ENCODE data around the gene COPG2.
"Not testable (repeated sequence)": the region's sequence is repeated elsewhere in the genome, so short reads cannot be mapped to it uniquely, and the experiment has no call there.

COPG2 gene

GRCh38 chr7:130524628-130525027 lies 143.9 kb downstream of the COPG2 start:
- TF ChIP-seq CTCF (IDR thresholded peaks at IDR 0.05; ENCODE audit: low read depth, low read length): no peak
- no peak overlapping the region for H3K4me3 ChIP-seq (ENCODE audit: low read depth, low read length)

- not testable (repeated sequence) for H3K4me3 ChIP-seq (ENCODE audit: low read depth, low read length)
Observed at GRCh38 chr7:130523519-130524125, 144.9 kb downstream of the COPG2 start.

GRCh38 chr7:130521258-130521951 lies 147.1 kb downstream of the COPG2 start:
- TF ChIP-seq CTCF (IDR thresholded peaks at IDR 0.05; ENCODE audit: low read depth, low read length): no peak

GRCh38 chr7:130515315-130516040 lies 153.1 kb downstream of the COPG2 start:
- TF ChIP-seq CTCF (IDR thresholded peaks at IDR 0.05; ENCODE audit: low read depth, low read length): no peak
- no peak overlapping the region for H3K4me3 ChIP-seq (ENCODE audit: low read depth, low read length)

More at GRCh38 chr7:130521258-130521951, 147.1 kb downstream of the COPG2 start:
- H3K4me3 ChIP-seq (ENCODE audit: low read depth, low read length): no peak overlapping the region

GRCh38 chr7:130513447-130513846 lies 155.1 kb downstream of the COPG2 start:
- no peak overlapping the region for H3K4me3 ChIP-seq (ENCODE audit: low read depth, low read length)
- no peak for TF ChIP-seq CTCF (IDR thresholded peaks at IDR 0.05; ENCODE audit: low read depth, low read length)

- H3K4me3 ChIP-seq (ENCODE audit: low read depth, low read length): not testable (repeated sequence)
Observed at GRCh38 chr7:130512038-130512437, 156.5 kb downstream of the COPG2 start.

- TF ChIP-seq CTCF (IDR thresholded peaks at IDR 0.05; ENCODE audit: low read depth, low read length): no peak
- H3K4me3 ChIP-seq (ENCODE audit: low read depth, low read length): no peak overlapping the region
Observed at GRCh38 chr7:130506358-130506757, 162.2 kb downstream of the COPG2 start.

- no peak for TF ChIP-seq CTCF (IDR thresholded peaks at IDR 0.05; ENCODE audit: low read depth, low read length)
- no peak overlapping the region for H3K4me3 ChIP-seq (ENCODE audit: low read depth, low read length)
Observed at GRCh38 chr7:130505753-130506152, 162.8 kb downstream of the COPG2 start.

Measured in WI38 (cell line).